ENCODE data around the gene VSX1. TPM values are rescaled to one million over a fixed set of nuclear protein-coding genes. Genes with fewer than 3 reads are reported as not detected.
A peak's percentile ranks its signal among the peaks of the same experiment; 100 is the strongest.

Gene VSX1
- polyA plus RNA-seq, 4 donors, result 0.04 TPM; not detected in 3

GRCh38 chr20:25045343-25045712 is 36.6 kb downstream of the VSX1 start:
- peaks cover 0 to 75% (median 5%) of the 10 kb centered on the region in 3 donors for H3K36me3 ChIP-seq (ENCODE audit: control insufficient read depth in 3 of 3, insufficient read depth in 2 of 3, low read depth in 1 of 3, low read length in 3 of 3)
- 30 to 47% (median 41%) methylated on average over 9 of the region's 9 CpGs for WGBS, 3 donors
- H3K4me3 ChIP-seq (ENCODE audit: low read depth in 1 of 3, low read length in 3 of 3), result no peak overlapping the region
- FAIRE-seq (no peak), DNase-seq (no peak)
- H3K27ac ChIP-seq (ENCODE audit: low read depth in 1 of 3, low read length in 2 of 3), result peak overlapping the region in 1 of 3 donors; percentile 1
- no peaks in the 10 kb centered on the region for H3K27me3 ChIP-seq (ENCODE audit: control insufficient read depth in 3 of 3, insufficient read depth in 3 of 3, low read length in 3 of 3)
- peaks cover 7 to 22% (median 18%) of the 10 kb centered on the region in 3 donors for H3K4me1 ChIP-seq (ENCODE audit: control insufficient read depth in 3 of 3, insufficient read depth in 2 of 3, low read depth in 1 of 3, low read length in 2 of 3)
- no peaks in the 10 kb centered on the region for H3K9me3 ChIP-seq (ENCODE audit: control insufficient read depth in 2 of 2, insufficient read depth in 1 of 2, low read depth in 1 of 2, low read length in 1 of 2)

DNA sequence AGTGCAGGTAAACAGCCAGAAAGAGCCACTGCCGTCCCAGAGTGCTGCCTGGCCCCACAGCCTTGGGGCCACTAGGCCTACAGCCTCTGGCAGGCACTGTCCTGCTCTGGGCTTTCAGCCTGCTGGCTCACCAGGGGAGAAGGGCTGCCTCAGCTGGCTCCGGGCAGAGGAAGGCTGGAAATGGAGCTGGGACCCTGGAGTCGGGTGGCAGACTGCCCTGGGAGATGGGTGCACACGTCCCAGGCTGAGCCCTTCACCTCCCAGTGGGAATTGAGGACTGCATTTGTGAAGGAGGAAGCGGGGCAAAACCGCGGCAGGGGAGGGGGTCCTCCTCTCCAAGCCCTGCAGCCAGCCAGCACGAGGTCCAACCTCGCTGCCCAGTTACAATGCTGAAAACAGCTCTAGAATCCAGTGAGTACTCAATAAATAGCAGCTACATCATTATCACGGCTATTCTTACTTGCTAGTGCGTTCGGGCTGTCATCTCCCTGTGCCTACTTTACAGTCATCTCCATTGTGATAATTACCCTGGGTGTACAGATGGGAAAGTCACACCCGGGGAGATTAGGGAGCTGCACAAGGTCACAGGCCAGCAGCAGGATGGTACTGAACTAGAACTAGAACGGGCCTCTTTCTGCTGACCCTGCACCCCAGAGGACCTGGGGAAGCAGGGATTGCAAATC is 37.1 kb downstream of the VSX1 start:
- H3K27me3 ChIP-seq (ENCODE audit: control insufficient read depth in 3 of 3, insufficient read depth in 3 of 3, low read length in 3 of 3), result no peaks in the 10 kb centered on the region
- no peaks in the 10 kb centered on the region for H3K9me3 ChIP-seq (ENCODE audit: control insufficient read depth in 2 of 2, insufficient read depth in 1 of 2, low read depth in 1 of 2, low read length in 1 of 2)
- H3K4me3 ChIP-seq (ENCODE audit: low read depth in 1 of 3, low read length in 3 of 3), result no peak overlapping the region
- DNase-seq, result no peak
- peaks cover 0 to 78% (median 5%) of the 10 kb centered on the region in 3 donors for H3K36me3 ChIP-seq (ENCODE audit: control insufficient read depth in 3 of 3, insufficient read depth in 2 of 3, low read depth in 1 of 3, low read length in 3 of 3)
- peaks cover 12 to 25% (median 23%) of the 10 kb centered on the region in 3 donors for H3K4me1 ChIP-seq (ENCODE audit: control insufficient read depth in 3 of 3, insufficient read depth in 2 of 3, low read depth in 1 of 3, low read length in 2 of 3)
- 64 to 72% (median 69%) methylated on average over 14 of the region's 14 CpGs for WGBS, 3 donors
- no peak for FAIRE-seq
- H3K27ac ChIP-seq (ENCODE audit: low read depth in 1 of 3, low read length in 2 of 3), result peak overlapping the region in 1 of 3 donors; percentile 1

- FAIRE-seq, result no peak
- H3K4me1 ChIP-seq (ENCODE audit: control insufficient read depth in 3 of 3, insufficient read depth in 2 of 3, low read depth in 1 of 3, low read length in 2 of 3), result peaks cover 17 to 29% (median 28%) of the 10 kb centered on the region in 3 donors
- 95 to 98% (median 97%) methylated on average over 5 of the region's 5 CpGs for WGBS, 3 donors
- no peak overlapping the region for H3K27ac ChIP-seq (ENCODE audit: low read depth in 1 of 3, low read length in 2 of 3)
- H3K4me3 ChIP-seq (ENCODE audit: low read depth in 1 of 3, low read length in 3 of 3), result no peak overlapping the region
- H3K9me3 ChIP-seq (ENCODE audit: control insufficient read depth in 2 of 2, insufficient read depth in 1 of 2, low read depth in 1 of 2, low read length in 1 of 2), result no peaks in the 10 kb centered on the region
- no peaks in the 10 kb centered on the region for H3K27me3 ChIP-seq (ENCODE audit: control insufficient read depth in 3 of 3, insufficient read depth in 3 of 3, low read length in 3 of 3)
- peaks cover 0 to 76% (median 5%) of the 10 kb centered on the region in 3 donors for H3K36me3 ChIP-seq (ENCODE audit: control insufficient read depth in 3 of 3, insufficient read depth in 2 of 3, low read depth in 1 of 3, low read length in 3 of 3)
- no peak for DNase-seq
Measured at GRCh38 chr20:25044261-25044560, 37.7 kb downstream of the VSX1 start.

GRCh38 chr20:25043499-25044260 is 38.3 kb downstream of the VSX1 start:
- no peak for DNase-seq
- Histone ChIP-seq H3K36me3 (ENCODE audit: control insufficient read depth in 3 of 3, insufficient read depth in 2 of 3, low read depth in 1 of 3, low read length in 3 of 3) (peaks cover 0 to 78% (median 5%) of the 10 kb centered on the region in 3 donors), H3K9me3 (ENCODE audit: control insufficient read depth in 2 of 2, insufficient read depth in 1 of 2, low read depth in 1 of 2, low read length in 1 of 2) (no peaks in the 10 kb centered on the region), H3K4me3 (ENCODE audit: low read depth in 1 of 3, low read length in 3 of 3) (no peak overlapping the region), H3K27ac (ENCODE audit: low read depth in 1 of 3, low read length in 2 of 3) (peak overlapping the region in 2 of 3 donors; percentile 59 to 79), H3K4me1 (ENCODE audit: control insufficient read depth in 3 of 3, insufficient read depth in 2 of 3, low read depth in 1 of 3, low read length in 2 of 3) (peaks cover 23 to 34% (median 34%) of the 10 kb centered on the region in 3 donors), H3K27me3 (ENCODE audit: control insufficient read depth in 3 of 3, insufficient read depth in 3 of 3, low read length in 3 of 3) (no peaks in the 10 kb centered on the region)
- 81 to 91% (median 88%) methylated on average over 9 of the region's 9 CpGs for WGBS, 3 donors
- no peak for FAIRE-seq

- H3K27me3 ChIP-seq (ENCODE audit: control insufficient read depth in 3 of 3, insufficient read depth in 3 of 3, low read length in 3 of 3), result no peaks in the 10 kb centered on the region
- no peaks in the 10 kb centered on the region for H3K9me3 ChIP-seq (ENCODE audit: control insufficient read depth in 2 of 2, insufficient read depth in 1 of 2, low read depth in 1 of 2, low read length in 1 of 2)
- peaks cover 0 to 78% (median 5%) of the 10 kb centered on the region in 3 donors for H3K36me3 ChIP-seq (ENCODE audit: control insufficient read depth in 3 of 3, insufficient read depth in 2 of 3, low read depth in 1 of 3, low read length in 3 of 3)
- H3K4me1 ChIP-seq (ENCODE audit: control insufficient read depth in 3 of 3, insufficient read depth in 2 of 3, low read depth in 1 of 3, low read length in 2 of 3), result peaks cover 26 to 43% (median 36%) of the 10 kb centered on the region in 3 donors
- WGBS, 3 donors, result 35 to 64% (median 52%) methylated on average over 14 of the region's 14 CpGs
- no peak overlapping the region for H3K4me3 ChIP-seq (ENCODE audit: low read depth in 1 of 3, low read length in 3 of 3)
- peak overlapping the region; percentile 10 to 79 (median 59) for H3K27ac ChIP-seq (ENCODE audit: low read depth in 1 of 3, low read length in 2 of 3)
- no peak for FAIRE-seq
- peak in 1 of 2 donors; percentile 72 for DNase-seq
Measured at GRCh38 chr20:25042531-25043498, 39.1 kb downstream of the VSX1 start.

DNA sequence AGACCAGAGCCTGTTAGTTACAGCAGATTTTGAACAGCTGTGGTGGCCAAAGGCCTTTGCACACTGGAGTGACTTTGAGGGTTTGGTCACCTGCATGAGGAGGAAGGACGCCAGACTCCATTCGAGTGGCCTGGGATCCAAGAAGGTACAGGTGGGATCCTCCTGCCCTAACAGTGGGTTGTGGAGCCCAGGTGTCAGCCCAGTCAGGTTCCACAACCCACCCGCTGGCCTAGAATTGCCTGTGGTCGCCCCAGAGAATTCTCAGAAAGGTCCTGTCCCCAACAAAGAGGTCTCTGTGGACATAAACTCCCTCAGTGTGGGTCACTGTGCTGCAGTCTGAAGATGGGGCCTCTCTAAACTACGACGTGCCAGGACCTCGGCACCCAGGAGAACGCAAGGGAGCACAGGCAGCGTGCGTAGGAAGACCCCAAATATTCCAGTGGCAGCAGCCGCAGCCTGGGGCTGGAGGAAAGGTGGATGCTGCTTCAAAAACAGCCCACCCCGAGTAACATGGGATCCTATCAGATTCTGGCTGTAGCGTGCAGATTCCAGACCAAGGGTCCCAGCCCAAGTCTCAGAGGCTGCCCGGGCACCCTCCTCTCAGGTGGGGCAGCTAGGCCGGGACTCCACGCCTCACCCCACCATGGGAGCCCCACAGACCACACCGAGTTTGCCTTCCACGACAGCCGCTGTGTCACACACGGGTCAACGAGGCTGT is 40.0 kb downstream of the VSX1 start:
- H3K27me3 ChIP-seq (ENCODE audit: control insufficient read depth in 3 of 3, insufficient read depth in 3 of 3, low read length in 3 of 3), result no peaks in the 10 kb centered on the region
- no peaks in the 10 kb centered on the region for H3K9me3 ChIP-seq (ENCODE audit: control insufficient read depth in 2 of 2, insufficient read depth in 1 of 2, low read depth in 1 of 2, low read length in 1 of 2)
- peak overlapping the region in 2 of 3 donors; percentile 47 to 59 for H3K27ac ChIP-seq (ENCODE audit: low read depth in 1 of 3, low read length in 2 of 3)
- no peak for FAIRE-seq
- H3K36me3 ChIP-seq (ENCODE audit: control insufficient read depth in 3 of 3, insufficient read depth in 2 of 3, low read depth in 1 of 3, low read length in 3 of 3), result peaks cover 0 to 77% (median 3%) of the 10 kb centered on the region in 3 donors
- H3K4me1 ChIP-seq (ENCODE audit: control insufficient read depth in 3 of 3, insufficient read depth in 2 of 3, low read depth in 1 of 3, low read length in 2 of 3), result peaks cover 33 to 44% (median 41%) of the 10 kb centered on the region in 3 donors
- no peak for DNase-seq
- 69 to 80% (median 76%) methylated on average over 21 of the region's 21 CpGs for WGBS, 3 donors
- H3K4me3 ChIP-seq (ENCODE audit: low read depth in 1 of 3, low read length in 3 of 3), result no peak overlapping the region

DNA sequence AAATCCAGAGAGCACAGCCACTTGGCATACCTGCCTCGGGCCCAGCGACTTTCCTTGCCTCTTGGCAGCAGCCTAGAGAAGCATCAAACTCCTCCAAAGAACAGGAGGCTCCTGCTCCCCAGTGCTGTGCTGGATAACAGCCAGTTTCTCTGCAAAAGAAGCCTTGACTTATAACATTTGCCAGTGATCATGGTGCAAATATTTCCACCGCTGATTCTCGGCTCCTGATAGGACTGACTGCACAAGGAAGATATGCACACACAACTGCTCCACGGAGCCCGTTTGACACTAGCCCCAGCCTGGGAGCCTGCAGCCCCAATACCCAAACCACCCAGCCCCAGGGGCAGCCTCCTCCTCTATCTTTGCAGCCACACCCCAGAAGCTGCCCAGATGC is 41.5 kb downstream of the VSX1 start:
- DNase-seq (peak; percentile 25 to 69), FAIRE-seq (no peak)
- H3K27ac ChIP-seq (ENCODE audit: low read depth in 1 of 3, low read length in 2 of 3), result peak overlapping the region; percentile 69 to 90 (median 72)
- H3K4me1 ChIP-seq (ENCODE audit: control insufficient read depth in 3 of 3, insufficient read depth in 2 of 3, low read depth in 1 of 3, low read length in 2 of 3), result peaks cover 40 to 44% (median 41%) of the 10 kb centered on the region in 3 donors
- H3K9me3 ChIP-seq (ENCODE audit: control insufficient read depth in 2 of 2, insufficient read depth in 1 of 2, low read depth in 1 of 2, low read length in 1 of 2), result no peaks in the 10 kb centered on the region
- no peak overlapping the region for H3K4me3 ChIP-seq (ENCODE audit: low read depth in 1 of 3, low read length in 3 of 3)
- H3K36me3 ChIP-seq (ENCODE audit: control insufficient read depth in 3 of 3, insufficient read depth in 2 of 3, low read depth in 1 of 3, low read length in 3 of 3), result peaks cover 0 to 75% (median 2%) of the 10 kb centered on the region in 3 donors
- H3K27me3 ChIP-seq (ENCODE audit: control insufficient read depth in 3 of 3, insufficient read depth in 3 of 3, low read length in 3 of 3), result no peaks in the 10 kb centered on the region
- WGBS, 3 donors, result 12 to 26% (median 22%) methylated on average over 6 of the region's 6 CpGs

Data from small intestine (tissue), 7 donors.